T-helper 2 cell treated with Interferon-gamma antibody and Interleukin-4, amounts not matched to agents 5 μg/mL and 100 μg/mL, for 36 hours (primary cell): ENCODE measurements around the gene LARP4B.

Source experiments
- DNase-seq: peaks from one replicate; pipeline ENCODE4 v3.0.0; 2021; ENCODE audit warnings: low spot score
- H3K27ac Mint-ChIP-seq: one replicate; pipeline ENCODE4 v1.8.0; 2021; ENCODE audit warnings: mild to moderate bottlenecking, mixed read lengths
- H3K27me3 Mint-ChIP-seq: one replicate; pipeline ENCODE4 v1.8.0; 2021; ENCODE audit warnings: low read depth, mixed read lengths
- H3K36me3 Mint-ChIP-seq: one replicate; pipeline ENCODE4 v1.8.0; 2021; ENCODE audit warnings: low read depth, mixed read lengths
- H3K4me1 Mint-ChIP-seq: one replicate; pipeline ENCODE4 v1.8.0; 2021; ENCODE audit warnings: low read depth, mixed read lengths
- H3K4me3 Mint-ChIP-seq: one replicate; pipeline ENCODE4 v1.8.0; 2022; ENCODE audit warnings: mild to moderate bottlenecking, moderate library complexity, mixed read lengths
- H3K9me3 Mint-ChIP-seq: one replicate; pipeline ENCODE4 v1.8.0; 2021; ENCODE audit warnings: mixed read lengths

The LARP4B gene

GRCh38 chr10:839550-840205, 91.8 kb downstream of the LARP4B start:
- no peak overlapping the region for H3K4me3 Mint-ChIP-seq
- no peak for DNase-seq
- H3K9me3 Mint-ChIP-seq, result no peaks in the 10 kb centered on the region
- H3K27ac Mint-ChIP-seq, result no peak overlapping the region
- peaks cover 50% of the 10 kb centered on the region for H3K36me3 Mint-ChIP-seq
- H3K27me3 Mint-ChIP-seq, result no peaks in the 10 kb centered on the region
- peaks cover 9% of the 10 kb centered on the region for H3K4me1 Mint-ChIP-seq

GRCh38 chr10:836782-837181, 94.7 kb downstream of the LARP4B start:
- H3K36me3 Mint-ChIP-seq, result peaks cover 54% of the 10 kb centered on the region

GRCh38 chr10:834493-834892, 97.0 kb downstream of the LARP4B start:
- H3K4me3 Mint-ChIP-seq, result no peak overlapping the region
- no peaks in the 10 kb centered on the region for H3K9me3 Mint-ChIP-seq
- H3K27ac Mint-ChIP-seq, result no peak overlapping the region
- DNase-seq, result no peak
- peaks cover 2% of the 10 kb centered on the region for H3K4me1 Mint-ChIP-seq
- H3K36me3 Mint-ChIP-seq, result peaks cover 55% of the 10 kb centered on the region
- no peaks in the 10 kb centered on the region for H3K27me3 Mint-ChIP-seq

More at GRCh38 chr10:836782-837181, 94.7 kb downstream of the LARP4B start:
- DNase-seq, result no peak
- Mint-ChIP-seq H3K9me3 (no peaks in the 10 kb centered on the region), H3K4me1 (peaks cover 2% of the 10 kb centered on the region), H3K4me3 (no peak overlapping the region), H3K27me3 (no peaks in the 10 kb centered on the region), H3K27ac (no peak overlapping the region)

GRCh38 chr10:829241-829640, 102.3 kb downstream of the LARP4B start:
- DNase-seq, result no peak
- Mint-ChIP-seq H3K27me3 (no peaks in the 10 kb centered on the region), H3K4me1 (peaks cover 2% of the 10 kb centered on the region), H3K9me3 (no peaks in the 10 kb centered on the region), H3K36me3 (peaks cover 60% of the 10 kb centered on the region), H3K4me3 (no peak overlapping the region), H3K27ac (no peak overlapping the region)

GRCh38 chr10:828191-828590, 103.3 kb downstream of the LARP4B start:
- no peak for DNase-seq
- Mint-ChIP-seq H3K4me1 (peaks cover 10% of the 10 kb centered on the region), H3K9me3 (no peaks in the 10 kb centered on the region), H3K27ac (peak overlapping the region; percentile 7), H3K4me3 (no peak overlapping the region), H3K36me3 (peaks cover 64% of the 10 kb centered on the region), H3K27me3 (no peaks in the 10 kb centered on the region)

- H3K36me3 Mint-ChIP-seq, result peaks cover 61% of the 10 kb centered on the region
- no peak overlapping the region for H3K27ac Mint-ChIP-seq
- H3K4me1 Mint-ChIP-seq, result peaks cover 23% of the 10 kb centered on the region
- no peak for DNase-seq
- H3K4me3 Mint-ChIP-seq, result no peak overlapping the region
- H3K27me3 Mint-ChIP-seq, result no peaks in the 10 kb centered on the region
- no peaks in the 10 kb centered on the region for H3K9me3 Mint-ChIP-seq
These were observed 106.6 kb downstream of the LARP4B start for GRCh38 chr10:824946-825345.

- H3K36me3 Mint-ChIP-seq, result peaks cover 62% of the 10 kb centered on the region
- H3K27me3 Mint-ChIP-seq, result no peaks in the 10 kb centered on the region
- H3K27ac Mint-ChIP-seq, result no peak overlapping the region
- H3K4me3 Mint-ChIP-seq, result no peak overlapping the region
- no peaks in the 10 kb centered on the region for H3K9me3 Mint-ChIP-seq
- H3K4me1 Mint-ChIP-seq, result peaks cover 23% of the 10 kb centered on the region
- DNase-seq, result no peak
These were observed 107.0 kb downstream of the LARP4B start for GRCh38 chr10:824497-824896.

GRCh38 chr10:822661-823367, 108.7 kb downstream of the LARP4B start:
- Mint-ChIP-seq H3K4me1 (peaks cover 23% of the 10 kb centered on the region), H3K9me3 (no peaks in the 10 kb centered on the region), H3K36me3 (peaks cover 59% of the 10 kb centered on the region), H3K27me3 (no peaks in the 10 kb centered on the region), H3K4me3 (peak overlapping the region; percentile 39), H3K27ac (peak overlapping the region; percentile 67)
- no peak for DNase-seq

- Mint-ChIP-seq H3K9me3 (no peaks in the 10 kb centered on the region), H3K27me3 (no peaks in the 10 kb centered on the region), H3K36me3 (peaks cover 62% of the 10 kb centered on the region), H3K4me1 (peaks cover 23% of the 10 kb centered on the region), H3K27ac (no peak overlapping the region), H3K4me3 (no peak overlapping the region)
- DNase-seq, result no peak
These were observed 109.3 kb downstream of the LARP4B start for GRCh38 chr10:822197-822596.

- H3K27me3 Mint-ChIP-seq, result no peaks in the 10 kb centered on the region
- H3K27ac Mint-ChIP-seq, result no peak overlapping the region
- no peak for DNase-seq
- no peaks in the 10 kb centered on the region for H3K9me3 Mint-ChIP-seq
- H3K4me3 Mint-ChIP-seq, result no peak overlapping the region
- peaks cover 66% of the 10 kb centered on the region for H3K36me3 Mint-ChIP-seq
- peaks cover 21% of the 10 kb centered on the region for H3K4me1 Mint-ChIP-seq
These were observed 110.2 kb downstream of the LARP4B start for GRCh38 chr10:821322-821721.

GRCh38 chr10:819816-820215, 111.7 kb downstream of the LARP4B start:
- H3K4me3 Mint-ChIP-seq, result no peak overlapping the region
- H3K4me1 Mint-ChIP-seq, result peaks cover 21% of the 10 kb centered on the region
- peaks cover 67% of the 10 kb centered on the region for H3K36me3 Mint-ChIP-seq
- no peaks in the 10 kb centered on the region for H3K27me3 Mint-ChIP-seq
- H3K27ac Mint-ChIP-seq, result no peak overlapping the region
- H3K9me3 Mint-ChIP-seq, result no peaks in the 10 kb centered on the region
- no peak for DNase-seq

GRCh38 chr10:819326-819725, 112.2 kb downstream of the LARP4B start:
- Mint-ChIP-seq H3K4me1 (peaks cover 21% of the 10 kb centered on the region), H3K27ac (no peak overlapping the region), H3K9me3 (no peaks in the 10 kb centered on the region), H3K36me3 (peaks cover 70% of the 10 kb centered on the region), H3K27me3 (no peaks in the 10 kb centered on the region), H3K4me3 (no peak overlapping the region)
- DNase-seq, result no peak

GRCh38 chr10:818526-819220, 112.8 kb downstream of the LARP4B start:
- Mint-ChIP-seq H3K9me3 (no peaks in the 10 kb centered on the region), H3K4me3 (no peak overlapping the region), H3K36me3 (peaks cover 66% of the 10 kb centered on the region), H3K4me1 (peaks cover 17% of the 10 kb centered on the region), H3K27ac (no peak overlapping the region), H3K27me3 (no peaks in the 10 kb centered on the region)
- no peak for DNase-seq

- Mint-ChIP-seq H3K27me3 (no peaks in the 10 kb centered on the region), H3K9me3 (no peaks in the 10 kb centered on the region), H3K27ac (no peak overlapping the region), H3K4me1 (peaks cover 11% of the 10 kb centered on the region), H3K4me3 (no peak overlapping the region), H3K36me3 (peaks cover 67% of the 10 kb centered on the region)
- no peak for DNase-seq
These were observed 113.5 kb downstream of the LARP4B start for GRCh38 chr10:818010-818409.
